AG04450 (cell line): ENCODE measurements around the gene PRTG. TPM values are rescaled to one million over a fixed set of nuclear protein-coding genes. Genes with fewer than 3 reads are reported as not detected.
A peak's percentile ranks its signal among the peaks of the same experiment; 100 is the strongest.

Experiments
- CTCF ChIA-PET: fragments of 300-600, 350-600 bp; formaldehyde crosslinking; extraction: SDS; loops from one replicate; lab custom pipeline; 2022; ENCODE audit warnings: antibody characterized with exemption, inconsistent platforms; lab: Charles Lee
- POLR2A ChIA-PET: fragments of 350-600 bp; formaldehyde crosslinking; extraction: SDS; loops from one replicate; lab custom pipeline; 2021; ENCODE audit warnings: antibody characterized with exemption, inconsistent platforms; lab: Yijun Ruan, JAX
- DNase-seq: peaks from one replicate; pipeline ENCODE4 v3.0.0-alpha.2; 2011; ENCODE audit warnings: low read depth, low spot score
- H3K27ac ChIP-seq: one replicate; pipeline ENCODE4 v1.5.1; 2012; ENCODE audit warnings: low read depth, low read length, control low read depth
- H3K27me3 ChIP-seq: one replicate; pipeline ENCODE4 v1.6.0; 2012; ENCODE audit warnings: low read length; ENCODE audit not compliant: control insufficient read depth, insufficient read depth
- H3K4me3 ChIP-seq: 2 replicates; pipeline ENCODE4 v1.5.1; 2011; ENCODE audit warnings: mild to moderate bottlenecking, low read depth, low read length, control low read depth
- H3K9me3 ChIP-seq: 2 replicates; pipeline ENCODE4 v1.5.1; 2012; ENCODE audit warnings: low read length; ENCODE audit not compliant: control insufficient read depth, insufficient read depth
- polyA plus RNA-seq: library from polyadenylated mRNA; depleted of rRNA; stranded (reverse); fragments of >200 nt; gene quantifications from 2 replicates; pipeline ENCODE4 v1.2.3, GENCODE V29; 2011
- TF ChIP-seq, protein P1 (sequence below): IDR thresholded peaks from 2 replicates; pipeline ENCODE4 v1.5.1; 2011; ENCODE audit warnings: low read depth, low read length, control low read depth, inconsistent platforms

The PRTG gene
- polyA plus RNA-seq, 1 experiment: 1.2 TPM

GRCh38 chr15:55628369-55628730 is 114.6 kb downstream of the PRTG start:
- ChIA-PET POLR2A (interaction anchor here (0.6 kb wide), 1 partner anchor 41 kb away, joined by 5 read pairs; no protein-coding TSS in a partner anchor), CTCF (interaction anchor here (0.6 to 1.5 kb wide), 9 partner anchors 11 to 609 kb away, joined by 3 to 7 read pairs (median 4); no protein-coding TSS in a partner anchor)

DNA sequence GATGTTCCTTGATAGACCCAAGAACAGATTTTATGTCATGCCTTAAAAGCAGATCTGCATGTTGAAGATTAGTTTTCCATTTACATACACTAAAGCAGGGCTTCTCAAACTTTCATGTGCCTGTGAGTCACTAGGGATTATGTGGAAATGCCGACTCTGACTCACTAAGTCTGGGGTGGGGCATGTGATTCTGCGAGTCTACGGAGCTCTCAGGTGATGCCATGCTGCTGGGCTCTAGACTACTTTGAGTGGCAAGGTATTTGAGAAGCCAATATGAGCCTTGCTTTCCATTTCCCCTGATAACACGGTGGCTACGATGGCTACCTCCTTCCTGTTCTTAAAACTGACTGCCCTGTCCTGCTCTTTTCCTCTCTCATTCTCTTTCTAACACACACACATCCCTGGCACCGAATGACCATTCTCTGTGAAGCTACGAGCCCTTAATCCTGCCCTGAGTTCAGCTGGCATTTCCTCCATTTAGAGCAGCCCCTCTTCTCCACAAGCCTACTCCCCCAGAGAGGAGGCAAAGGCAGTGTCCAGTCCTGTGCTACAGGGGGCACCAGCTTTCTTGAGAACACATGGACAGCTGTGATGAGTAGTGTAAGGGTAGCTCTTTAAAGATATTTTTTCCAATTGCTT is 115.1 kb downstream of the PRTG start:
- Histone ChIP-seq H3K27me3 (no peaks in the 10 kb centered on the region), H3K4me3 (no peak overlapping the region), H3K9me3 (no peaks in the 10 kb centered on the region), H3K27ac (peak overlapping the region; percentile 63)
- ChIA-PET POLR2A (interaction anchor here (0.6 kb wide), 1 partner anchor 41 kb away, joined by 5 read pairs; no protein-coding TSS in a partner anchor), CTCF (interaction anchor here (0.6 to 1.5 kb wide), 9 partner anchors 12 to 609 kb away, joined by 3 to 7 read pairs (median 4); no protein-coding TSS in a partner anchor)
- DNase-seq: peak; percentile 74
- TF ChIP-seq, protein P1, sequence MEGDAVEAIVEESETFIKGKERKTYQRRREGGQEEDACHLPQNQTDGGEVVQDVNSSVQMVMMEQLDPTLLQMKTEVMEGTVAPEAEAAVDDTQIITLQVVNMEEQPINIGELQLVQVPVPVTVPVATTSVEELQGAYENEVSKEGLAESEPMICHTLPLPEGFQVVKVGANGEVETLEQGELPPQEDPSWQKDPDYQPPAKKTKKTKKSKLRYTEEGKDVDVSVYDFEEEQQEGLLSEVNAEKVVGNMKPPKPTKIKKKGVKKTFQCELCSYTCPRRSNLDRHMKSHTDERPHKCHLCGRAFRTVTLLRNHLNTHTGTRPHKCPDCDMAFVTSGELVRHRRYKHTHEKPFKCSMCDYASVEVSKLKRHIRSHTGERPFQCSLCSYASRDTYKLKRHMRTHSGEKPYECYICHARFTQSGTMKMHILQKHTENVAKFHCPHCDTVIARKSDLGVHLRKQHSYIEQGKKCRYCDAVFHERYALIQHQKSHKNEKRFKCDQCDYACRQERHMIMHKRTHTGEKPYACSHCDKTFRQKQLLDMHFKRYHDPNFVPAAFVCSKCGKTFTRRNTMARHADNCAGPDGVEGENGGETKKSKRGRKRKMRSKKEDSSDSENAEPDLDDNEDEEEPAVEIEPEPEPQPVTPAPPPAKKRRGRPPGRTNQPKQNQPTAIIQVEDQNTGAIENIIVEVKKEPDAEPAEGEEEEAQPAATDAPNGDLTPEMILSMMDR: peak; percentile 39; the same call in 1 of the 2 replicates

More at GRCh38 chr15:55628369-55628730, 114.6 kb downstream of the PRTG start:
- Histone ChIP-seq H3K9me3 (no peaks in the 10 kb centered on the region), H3K4me3 (no peak overlapping the region), H3K27me3 (no peaks in the 10 kb centered on the region), H3K27ac (no peak overlapping the region)
- DNase-seq: no peak
- TF ChIP-seq, protein P1: no peak

GRCh38 chr15:55619783-55620182 is 123.2 kb downstream of the PRTG start:
- H3K27ac ChIP-seq: no peak overlapping the region
- TF ChIP-seq, protein P1: no peak
- DNase-seq: no peak
- no peak overlapping the region for H3K4me3 ChIP-seq
- ChIA-PET POLR2A (no interaction called here), CTCF (no interaction called here)
- H3K27me3 ChIP-seq: no peaks in the 10 kb centered on the region
- no peaks in the 10 kb centered on the region for H3K9me3 ChIP-seq

DNA sequence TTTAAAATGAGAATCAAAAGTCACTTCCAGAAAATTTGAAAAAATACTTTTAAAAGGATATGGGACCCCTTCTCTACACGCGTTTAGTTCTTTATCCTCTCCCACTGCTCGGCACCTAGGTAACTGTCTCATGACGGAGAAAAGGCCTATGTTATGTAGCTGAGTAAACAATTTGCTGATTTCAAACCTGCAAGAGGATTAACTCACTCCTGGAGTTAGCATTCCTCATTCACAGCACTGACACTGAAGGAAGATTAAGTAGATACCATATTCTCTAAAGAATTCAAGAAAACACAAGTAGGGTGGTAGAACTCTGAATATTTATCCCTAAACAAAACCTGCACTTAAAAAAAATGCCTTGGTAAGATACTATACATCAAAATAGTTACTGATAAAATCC is 124.6 kb downstream of the PRTG start:
- H3K4me3 ChIP-seq: no peak overlapping the region
- TF ChIP-seq, protein P1: no peak
- no peaks in the 10 kb centered on the region for H3K27me3 ChIP-seq
- no peaks in the 10 kb centered on the region for H3K9me3 ChIP-seq
- no peak overlapping the region for H3K27ac ChIP-seq
- DNase-seq: no peak
- POLR2A ChIA-PET: no interaction called here
- CTCF ChIA-PET: no interaction called here

DNA sequence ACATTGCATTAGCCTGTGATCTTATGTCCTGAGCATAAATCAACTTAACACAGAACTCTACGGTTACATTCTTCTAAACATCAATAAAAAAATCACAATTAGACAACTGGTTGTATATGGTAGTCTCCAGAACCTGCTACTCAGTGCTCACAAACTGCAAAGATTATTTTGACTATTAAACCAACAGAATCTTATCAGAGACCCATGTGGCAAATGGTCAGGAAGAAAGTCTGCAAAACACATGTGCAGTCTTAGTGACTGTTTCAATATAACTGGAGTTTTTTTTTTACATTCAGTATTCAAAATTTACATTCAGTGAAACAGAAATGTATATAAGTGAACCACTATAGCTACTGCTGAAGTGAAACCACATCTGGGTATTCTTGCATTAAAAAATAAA is 127.5 kb downstream of the PRTG start:
- ChIA-PET CTCF (interaction anchor here (0.6 kb wide), 1 partner anchor 175 kb away, joined by 4 read pairs; no protein-coding TSS in a partner anchor), POLR2A (no interaction called here)
- no peak for DNase-seq
- TF ChIP-seq, protein P1: no peak
- Histone ChIP-seq H3K27me3 (no peaks in the 10 kb centered on the region), H3K9me3 (no peaks in the 10 kb centered on the region), H3K4me3 (no peak overlapping the region), H3K27ac (no peak overlapping the region)
